GM18519 (cell line): ENCODE measurements around the gene MRFAP1L1.

ENCODE experiments used
- ATAC-seq: cut with Tn5 transposase; IDR thresholded peaks from one replicate; pipeline ENCODE4 v1.9.1; 2021; ENCODE audit warnings: mild to moderate bottlenecking, moderate library complexity; ENCODE audit not compliant: unreplicated experiment, low FRiP score

The MRFAP1L1 gene

GRCh38 chr4:6716958-6717655 is 7.4 kb upstream of the MRFAP1L1 start:
- no peak for ATAC-seq

DNA sequence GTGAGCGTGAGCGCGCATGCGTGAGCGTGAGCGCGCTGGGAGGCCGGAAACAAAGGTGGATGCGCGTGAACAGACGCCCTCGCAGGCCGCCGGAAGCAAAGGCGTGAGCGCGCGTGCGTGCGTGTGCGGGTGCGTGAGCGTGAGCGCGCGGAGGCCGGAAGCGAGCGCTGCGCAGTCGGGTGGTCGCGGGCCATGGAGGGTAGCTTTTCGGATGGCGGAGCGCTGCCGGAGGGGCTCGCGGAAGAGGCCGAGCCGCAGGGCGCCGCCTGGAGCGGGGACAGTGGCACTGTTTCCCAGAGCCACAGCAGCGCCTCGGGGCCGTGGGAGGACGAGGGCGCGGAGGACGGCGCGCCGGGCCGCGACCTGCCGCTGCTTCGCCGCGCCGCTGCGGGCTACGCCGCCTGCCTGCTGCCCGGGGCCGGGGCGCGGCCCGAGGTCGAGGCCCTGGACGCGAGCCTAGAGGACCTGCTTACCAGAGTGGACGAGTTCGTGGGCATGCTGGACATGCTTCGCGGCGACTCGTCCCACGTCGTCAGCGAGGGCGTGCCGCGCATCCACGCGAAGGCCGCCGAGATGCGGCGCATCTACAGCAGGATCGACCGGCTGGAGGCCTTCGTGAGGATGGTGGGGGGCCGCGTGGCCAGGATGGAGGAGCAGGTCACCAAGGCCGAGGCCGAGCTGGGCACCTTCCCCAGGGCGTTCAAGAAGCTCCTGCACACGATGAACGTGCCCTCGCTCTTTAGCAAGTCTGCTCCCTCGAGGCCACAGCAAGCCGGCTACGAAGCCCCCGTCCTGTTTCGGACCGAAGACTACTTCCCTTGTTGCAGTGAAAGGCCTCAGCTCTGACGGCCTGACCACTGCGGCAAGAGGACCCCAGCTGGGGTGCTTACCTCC is 6.6 kb upstream of the MRFAP1L1 start, which contains the start of gene BLOC1S4:
Gene BLOC1S4 (plus strand): TSS at position 157 of the 894 bp plus-strand sequence. CDS start 36 bp downstream, at position 193.
- ATAC-seq: peak; percentile 61

DNA sequence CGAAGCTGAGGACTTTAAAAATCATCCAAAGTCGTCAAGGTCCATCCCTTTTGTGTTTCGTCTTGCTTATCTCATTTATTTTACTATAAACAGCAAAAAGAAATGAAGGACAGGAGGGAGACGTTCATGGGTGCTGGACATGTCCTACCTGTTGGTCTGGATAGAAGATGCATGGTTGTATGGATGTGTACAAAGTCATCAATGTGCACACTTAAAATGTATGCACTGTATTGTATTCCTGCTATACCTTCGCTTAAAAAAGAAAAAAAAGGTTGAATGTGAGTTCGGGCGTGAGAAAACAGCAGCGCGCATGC is 6.0 kb upstream of the MRFAP1L1 start:
- peak; percentile 13 for ATAC-seq

DNA sequence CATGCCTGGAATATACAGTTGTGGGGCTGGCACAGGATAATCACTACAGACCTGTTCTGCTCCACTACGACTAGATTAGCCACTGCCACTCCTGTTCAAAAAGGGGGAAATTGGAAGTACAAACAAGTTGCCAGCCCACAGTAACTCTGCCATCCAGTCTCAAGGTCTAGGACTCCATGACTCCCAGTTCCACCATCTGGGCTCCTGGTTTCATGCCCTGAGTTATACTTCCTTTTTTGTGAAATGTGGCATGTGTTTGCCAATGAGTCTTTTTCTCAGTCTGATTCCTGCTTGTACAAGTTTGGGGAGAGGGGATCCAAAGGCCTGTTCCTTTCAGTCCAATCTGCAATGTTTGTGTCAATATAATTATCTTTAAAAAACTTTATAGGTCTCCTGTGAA is 5.3 kb upstream of the MRFAP1L1 start:
- ATAC-seq: no peak

- ATAC-seq: no peak
Measured at GRCh38 chr4:6710996-6711395, 1.3 kb upstream of the MRFAP1L1 start.

DNA sequence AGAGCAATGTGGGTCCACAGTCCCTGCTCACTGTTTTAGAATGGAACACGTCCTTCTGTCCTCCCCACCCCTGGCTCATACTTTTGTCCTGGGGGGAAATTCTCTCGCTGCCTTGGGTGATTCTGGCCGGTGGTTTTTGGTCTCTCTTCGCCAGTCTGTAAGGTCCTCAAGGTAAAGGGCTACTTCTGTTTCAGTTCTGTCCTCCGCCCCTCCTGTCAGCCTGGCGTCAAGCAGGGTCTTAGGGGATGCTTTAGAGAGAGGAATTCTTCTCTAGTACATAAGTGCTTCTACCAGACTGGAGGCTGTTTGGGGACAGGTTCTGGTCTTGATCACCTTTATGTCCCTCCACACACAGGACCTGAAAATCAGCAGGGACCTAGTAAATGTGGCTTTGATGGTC is 617 bp upstream of the MRFAP1L1 start:
- no peak for ATAC-seq

- no peak for ATAC-seq
Measured at GRCh38 chr4:6706173-6706572, 3.5 kb downstream of the MRFAP1L1 start.

DNA sequence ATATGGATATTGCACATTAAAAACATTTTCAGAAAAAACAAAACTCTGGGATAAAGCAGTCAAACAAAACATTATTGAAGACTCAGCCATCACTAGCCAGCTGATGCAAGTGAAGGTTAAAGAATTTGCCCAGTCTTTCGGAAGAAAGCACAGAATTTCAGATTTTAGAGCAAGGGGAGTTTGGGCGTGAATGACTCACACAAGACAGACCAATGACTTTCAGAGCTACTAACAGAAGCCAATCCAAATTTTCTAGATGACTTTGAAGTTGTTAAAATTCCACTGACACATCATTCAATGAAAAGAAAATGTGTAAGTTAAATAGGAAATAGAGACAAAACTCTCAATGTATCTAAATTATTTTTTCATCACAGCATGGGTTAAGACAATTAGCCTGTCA is 4.0 kb downstream of the MRFAP1L1 start:
- ATAC-seq: no peak

DNA sequence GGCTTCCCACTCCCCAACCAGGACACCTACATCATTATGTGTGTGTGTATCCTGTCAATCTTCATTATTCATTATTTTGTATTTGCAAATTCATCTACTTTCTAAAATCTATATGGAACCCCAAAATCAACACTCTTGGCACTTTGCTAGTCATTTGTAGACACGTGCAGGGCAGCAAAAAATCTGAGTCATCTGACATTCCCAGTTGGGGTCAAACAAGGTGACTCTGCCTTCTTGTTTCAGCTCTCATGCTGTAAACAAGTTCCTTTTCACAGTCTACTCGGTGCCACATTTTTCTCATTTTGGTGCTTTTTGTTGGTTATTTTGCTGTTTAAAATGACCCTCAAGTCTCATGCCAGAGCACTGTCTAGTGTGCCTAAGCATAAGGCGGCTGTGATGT is 5.9 kb downstream of the MRFAP1L1 start:
- no peak for ATAC-seq

DNA sequence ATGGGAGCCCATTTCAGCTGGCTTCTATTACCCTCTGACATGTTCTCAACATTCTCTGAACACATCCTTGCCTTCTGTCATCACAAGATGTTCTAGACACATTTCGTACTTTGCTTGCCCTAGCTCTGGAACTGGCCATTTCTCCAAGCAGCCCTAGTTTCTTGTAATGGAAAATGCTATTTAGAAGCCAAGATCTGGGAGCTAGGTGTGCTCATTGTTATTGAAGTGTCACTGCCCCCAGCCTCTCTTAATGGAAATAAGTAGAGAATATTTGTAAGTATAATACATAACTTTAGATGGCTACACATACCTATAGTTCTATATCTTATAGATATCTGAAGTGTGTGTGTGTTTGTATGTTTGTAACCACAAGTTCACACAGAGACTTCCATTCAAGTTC is 6.9 kb downstream of the MRFAP1L1 start:
- ATAC-seq: no peak

- no peak for ATAC-seq
Measured at GRCh38 chr4:6701371-6701770, 8.3 kb downstream of the MRFAP1L1 start.

DNA sequence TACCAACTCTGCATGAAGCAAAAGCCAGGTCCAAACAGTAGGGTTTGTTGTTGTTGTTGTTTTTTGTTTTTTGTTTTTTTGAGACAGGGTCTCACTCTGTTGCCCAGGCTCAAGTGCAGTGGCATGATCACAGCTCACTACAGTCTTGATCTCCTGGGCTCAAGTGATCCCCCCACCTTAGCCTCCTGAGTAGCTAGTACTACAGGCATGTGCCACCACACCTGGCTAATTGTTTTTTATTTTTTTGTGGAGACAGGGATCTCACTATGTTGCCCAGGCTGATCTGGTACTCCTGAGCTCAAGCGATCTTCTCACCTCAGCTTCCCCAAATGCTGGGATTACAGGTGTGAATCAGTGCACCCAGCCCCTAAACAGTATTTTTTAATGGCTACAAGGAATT is 9.8 kb downstream of the MRFAP1L1 start:
- no peak for ATAC-seq

DNA sequence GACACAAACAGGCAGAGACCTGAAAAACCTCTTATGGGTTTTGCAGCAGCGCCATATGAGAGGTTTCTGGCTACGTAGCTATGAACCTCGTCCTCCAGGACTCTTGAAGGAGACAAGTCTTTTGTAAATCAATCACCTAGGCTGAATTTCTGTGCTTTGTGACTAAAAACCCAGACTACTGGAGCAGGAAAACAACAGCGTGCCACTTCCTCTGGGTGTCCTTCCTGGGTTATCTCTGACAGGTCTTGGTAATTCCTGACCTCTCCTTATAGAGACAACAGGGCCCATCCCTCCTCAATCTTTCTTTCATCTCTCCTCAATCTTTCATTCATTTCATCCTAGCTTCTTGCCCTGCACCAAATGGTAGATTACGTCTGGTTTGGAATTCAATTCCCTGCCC is 10.3 kb downstream of the MRFAP1L1 start:
- no peak for ATAC-seq

DNA sequence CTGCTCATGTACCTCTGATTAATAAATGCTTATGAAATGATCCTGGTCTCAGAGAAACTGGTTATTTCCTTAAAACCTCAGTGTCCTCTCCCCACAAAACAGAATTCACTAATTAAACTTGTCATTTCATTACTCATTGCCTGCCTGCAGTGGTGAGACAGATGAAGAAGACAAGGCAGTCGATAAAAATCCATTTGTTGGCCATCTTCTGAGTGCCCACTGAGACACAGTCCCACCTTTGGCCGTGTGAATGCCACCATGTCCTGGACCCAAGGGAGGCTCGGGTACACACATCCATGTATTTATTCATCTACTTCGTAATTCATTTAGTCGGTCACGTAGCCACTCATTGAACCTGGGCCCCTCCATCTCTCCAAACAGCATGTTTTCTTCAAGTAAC is 12.5 kb downstream of the MRFAP1L1 start:
- no peak for ATAC-seq

DNA sequence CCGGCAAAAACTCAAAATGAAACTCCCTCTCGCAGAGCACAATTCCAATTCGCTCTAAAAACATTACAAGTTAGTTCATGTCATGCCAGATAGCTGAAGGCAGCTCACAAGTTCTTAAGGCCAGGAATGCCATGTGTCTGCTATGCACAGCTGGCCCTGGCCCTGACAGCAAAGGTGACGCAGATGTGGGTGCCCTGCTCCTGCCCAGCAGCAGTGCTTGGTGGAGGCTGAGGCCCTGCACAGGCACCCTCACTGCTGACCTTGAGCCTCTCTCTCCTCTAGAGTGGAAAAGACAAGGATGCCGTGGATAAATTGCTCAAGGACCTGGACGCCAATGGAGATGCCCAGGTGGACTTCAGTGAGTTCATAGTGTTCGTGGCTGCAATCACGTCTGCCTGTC is 13.1 kb downstream of the MRFAP1L1 start:
- no peak for ATAC-seq

GRCh38 chr4:6695660-6696610 is 13.7 kb downstream of the MRFAP1L1 start:
- ATAC-seq: no peak

DNA sequence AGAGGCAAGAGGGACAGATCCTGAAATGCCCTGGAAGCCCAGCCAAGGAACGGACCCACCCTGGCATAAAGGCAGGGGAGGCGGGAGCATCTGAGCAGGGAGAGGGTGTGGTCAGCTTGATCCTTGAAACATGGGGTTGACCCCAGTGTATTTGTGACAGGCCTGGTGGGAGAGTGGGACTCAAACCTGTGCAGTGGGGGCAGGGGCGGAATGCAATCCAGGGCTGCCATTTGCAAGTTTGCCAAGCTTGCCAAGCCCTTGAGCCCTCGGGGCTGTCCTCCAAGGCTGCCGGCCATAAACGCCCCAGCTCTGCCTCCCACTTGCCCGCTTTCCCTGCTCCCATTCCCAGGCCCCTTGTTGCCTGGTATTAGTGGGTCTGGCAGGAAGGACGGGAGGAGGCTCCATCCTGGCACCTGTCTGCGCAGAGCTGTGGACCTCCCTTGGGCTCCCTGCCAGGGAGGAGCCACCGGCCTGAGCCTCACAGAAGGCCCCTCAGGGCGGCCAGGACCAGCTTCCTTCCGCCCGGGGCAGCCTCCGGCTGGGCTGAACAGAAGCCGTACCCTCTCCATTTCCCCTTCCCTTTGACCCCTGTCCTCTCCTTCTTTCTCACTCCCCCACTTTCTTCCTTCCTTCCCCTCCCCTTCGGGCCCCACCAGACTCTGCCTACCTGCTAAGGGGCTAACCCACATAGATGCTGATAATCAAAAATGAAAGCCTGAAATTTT is 15.3 kb downstream of the MRFAP1L1 start:
- ATAC-seq: no peak

DNA sequence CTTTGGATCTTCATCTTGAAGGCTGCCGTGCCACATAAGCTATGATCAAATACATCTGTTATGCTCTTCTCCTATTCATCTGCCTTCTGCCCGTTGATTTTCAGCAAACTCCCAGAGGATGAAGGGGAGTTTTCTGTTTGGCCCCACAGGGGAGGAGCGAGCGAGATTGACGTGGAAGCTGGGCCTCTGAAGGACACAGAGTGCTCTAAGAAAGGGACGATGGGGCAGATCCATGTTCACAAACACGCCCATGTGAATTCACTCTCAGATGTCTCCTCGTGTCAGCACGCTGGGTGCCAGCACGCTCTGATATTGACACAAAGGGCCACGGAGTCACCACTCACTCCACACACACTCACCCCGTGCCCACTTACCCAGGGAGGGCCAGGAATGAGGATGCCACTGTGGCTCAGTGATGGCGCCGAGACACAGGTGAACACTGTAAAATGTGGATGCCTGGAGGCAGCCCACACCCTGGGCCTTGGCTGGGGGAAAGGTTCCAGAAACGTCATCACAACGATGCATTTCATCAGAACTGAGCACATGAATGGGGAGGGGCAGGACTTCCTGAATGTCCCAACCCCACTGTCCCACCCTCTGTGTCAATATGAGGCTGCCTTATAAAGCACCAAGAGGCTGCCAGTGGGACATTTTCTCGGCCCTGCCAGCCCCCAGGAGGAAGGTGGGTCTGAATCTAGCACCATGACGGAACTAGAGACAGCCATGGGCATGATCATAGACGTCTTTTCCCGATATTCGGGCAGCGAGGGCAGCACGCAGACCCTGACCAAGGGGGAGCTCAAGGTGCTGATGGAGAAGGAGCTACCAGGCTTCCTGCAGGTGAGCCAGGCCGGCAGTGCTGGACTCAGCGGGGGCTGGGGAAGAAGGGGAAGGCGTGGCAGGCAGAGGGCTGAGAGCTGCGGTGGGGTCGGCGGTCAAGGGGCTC is 16.2 kb downstream of the MRFAP1L1 start, which contains the start of gene S100P:
Gene S100P (plus strand): TSS at position 648 of the 946 bp plus-strand sequence. CDS start 55 bp downstream, at position 703.
- no peak for ATAC-seq

DNA sequence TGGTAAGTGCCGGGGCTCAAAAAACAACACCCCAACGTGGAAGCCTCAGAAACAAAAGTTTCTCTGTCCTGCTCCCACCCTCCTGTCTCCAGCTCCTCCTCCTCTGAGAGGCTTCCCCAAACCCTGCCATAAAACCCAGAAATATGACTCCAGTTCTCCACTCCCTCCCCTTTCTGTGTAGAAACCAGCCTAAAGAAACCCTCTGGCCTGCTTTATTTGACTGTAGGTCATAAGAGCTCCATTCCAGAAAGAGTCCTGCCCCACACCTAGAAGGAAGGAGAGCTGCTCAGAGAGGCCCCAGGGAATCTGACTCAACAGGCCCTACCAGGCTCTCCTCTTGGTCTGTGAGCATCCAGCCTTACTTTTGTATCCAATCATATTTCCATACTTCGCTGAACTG is 16.9 kb downstream of the MRFAP1L1 start:
- no peak for ATAC-seq
